Right lobe of liver (tissue), 6 donors: ENCODE results near the gene NR1H4. TPM values are rescaled to one million over a fixed set of nuclear protein-coding genes. Genes with fewer than 3 reads are reported as not detected.

Experiments
- ATAC-seq, 4 donors: fragments of 200-7000 bp; cut with Tn5 transposase; one replicate each; pipeline ENCODE4 v1.9.1; 2020; ENCODE audit warnings: mild to moderate bottlenecking in 4 of 4, moderate library complexity in 4 of 4
- DNase-seq, 3 donors: peaks; one replicate each; pipeline ENCODE4 v3.0.0-alpha.2; 2020
- H3K27ac ChIP-seq, 3 donors: fragments of 200-600 bp; one replicate each; pipeline ENCODE4 v1.8.0; 2022
- H3K27me3 ChIP-seq, 2 donors: fragments of 200-600 bp; one replicate each; pipeline ENCODE4 v1.8.0; 2022
- H3K36me3 ChIP-seq, 4 donors: fragments of 200-600 bp; sonication (generic) in 1 of 4; one replicate each; pipeline versions ENCODE4 v1.5.1 to v1.8.0; 2017 to 2022; ENCODE audit warnings: control low read depth in 1 of 4
- H3K4me1 ChIP-seq, 4 donors: fragments of 200-600 bp; sonication (generic) in 1 of 4; one replicate each; pipeline versions ENCODE4 v1.5.1 to v1.8.0; 2017 to 2022; ENCODE audit warnings: control low read depth in 1 of 4
- H3K4me3 ChIP-seq, 3 donors: fragments of 200-600 bp; one replicate each; pipeline ENCODE4 v1.8.0; 2022
- H3K9me3 ChIP-seq, 4 donors: fragments of 200-600 bp; sonication (generic) in 1 of 4; one replicate each; pipeline versions ENCODE4 v1.5.1 to v1.8.0; 2017 to 2022; ENCODE audit warnings: control low read depth in 1 of 4
- CTCF ChIP-seq, 4 donors: fragments of 200-600 bp in 3 of 4; fragments of 450-650 bp in 1 of 4; IDR thresholded peaks; one replicate each; pipeline versions ENCODE4 v1.5.1 to v1.8.0; 2016 to 2022; ENCODE audit warnings: antibody characterized with exemption in 4 of 4, mild to moderate bottlenecking in 2 of 4
- POLR2A ChIP-seq: fragments of 450-650 bp; IDR thresholded peaks from one replicate; pipeline ENCODE4 v1.6.1; 2017; ENCODE audit warnings: antibody characterized with exemption, mild to moderate bottlenecking
- WGBS: methylation state at CpG from one replicate; pipeline ENCODE4 v1.1.6; 2018; ENCODE audit warnings: low coverage, low lambda C conversion rate; ENCODE audit not compliant: insufficient coverage; ENCODE audit errors: missing lambda C conversion rate; 5-methylcytosine and 5-hydroxymethylcytosine counted together
- intact Hi-C, 2 donors: fragments of 100-400 bp; cut with DNase I; formaldehyde crosslinking; loops; one replicate each; pipeline versions ENCODE4 v1.11.2 to v1.14.1; 2022
- total RNA-seq, 6 experiments: library from RNA; depleted of rRNA in 2 of 6; stranded (reverse); fragments of >200 nt in 2 of 6; fragmentation: NEBNext Ultra II Directional in 3 of 6; extraction: Animal tissue kit (Norgen Biotek cat#: 25700) in 3 of 6; gene quantifications; one replicate each; pipeline versions ENCODE4 v1.1.0 to v1.2.4, GENCODE V29; 2016 to 2023
- donor health status: DM: no; HTN: yes; CAD: no.
- donor health status: DM: no; HTN: no; CAD: no.
- donor health status: DM: no; HTN: no; CAD: no.
- donor health status: DM: no; HTN: yes; CAD: no.
- donor health status: DM: no; HTN: yes; CAD: no.

The NR1H4 gene
- total RNA-seq, 6 experiments from 2014 or later: 52.4 to 81.7 (median 62.6) TPM

GRCh38 chr12:100461330-100461973 is 12.2 kb upstream of the NR1H4 start:
- Histone ChIP-seq H3K27ac (peak overlapping the region in 1 of 3 donors; percentile 5), H3K4me1 (peaks cover 0 to 22% (median 5%) of the 10 kb centered on the region in 4 donors), H3K27me3 (no peaks in the 10 kb centered on the region), H3K9me3 (no peaks in the 10 kb centered on the region), H3K36me3 (no peaks in the 10 kb centered on the region), H3K4me3 (no peak overlapping the region)
- no peak for TF ChIP-seq CTCF (IDR thresholded peaks at IDR 0.05)
- no peak for TF ChIP-seq POLR2A
- ATAC-seq: peak; percentile 63 to 92 (median 78)
- no CpG with 5 or more reads among the region's 1 CpG for WGBS
- no peak for DNase-seq
- intact Hi-C loops: no loop called here

- ATAC-seq (no peak), DNase-seq (no peak)
- 92% methylated on average over 1 of the region's 1 CpG for WGBS
- intact Hi-C loops: no loop called here
- Histone ChIP-seq H3K27me3 (no peaks in the 10 kb centered on the region), H3K9me3 (no peaks in the 10 kb centered on the region), H3K4me1 (peaks cover 0 to 22% (median 5%) of the 10 kb centered on the region in 4 donors), H3K36me3 (no peaks in the 10 kb centered on the region), H3K27ac (peak overlapping the region in 1 of 3 donors; percentile 3), H3K4me3 (no peak overlapping the region)
- TF ChIP-seq CTCF (IDR thresholded peaks at IDR 0.05) (no peak), POLR2A (no peak)
These were observed 10.0 kb upstream of the NR1H4 start for GRCh38 chr12:100463661-100464060.

GRCh38 chr12:100464529-100464928 is 9.1 kb upstream of the NR1H4 start:
- WGBS: 29% methylated on average over 1 of the region's 1 CpG
- TF ChIP-seq CTCF (IDR thresholded peaks at IDR 0.05) (no peak), POLR2A (no peak)
- ATAC-seq (peak in 3 of 4 donors; percentile 47 to 65 (median 61)), DNase-seq (no peak)
- intact Hi-C loops: no loop called here
- no peaks in the 10 kb centered on the region for H3K36me3 ChIP-seq
- H3K27me3 ChIP-seq: no peaks in the 10 kb centered on the region
- no peak overlapping the region for H3K27ac ChIP-seq
- H3K4me1 ChIP-seq: peaks cover 0 to 22% (median 5%) of the 10 kb centered on the region in 4 donors
- H3K9me3 ChIP-seq: no peaks in the 10 kb centered on the region
- no peak overlapping the region for H3K4me3 ChIP-seq

- Histone ChIP-seq H3K27me3 (no peaks in the 10 kb centered on the region), H3K4me3 (no peak overlapping the region), H3K27ac (no peak overlapping the region), H3K4me1 (peaks cover 0 to 22% (median 5%) of the 10 kb centered on the region in 4 donors), H3K36me3 (no peaks in the 10 kb centered on the region), H3K9me3 (no peaks in the 10 kb centered on the region)
- no peak for TF ChIP-seq CTCF (IDR thresholded peaks at IDR 0.05)
- no peak for TF ChIP-seq POLR2A
- intact Hi-C loops: no loop called here
- ATAC-seq (no peak), DNase-seq (no peak)
These were observed 5.5 kb upstream of the NR1H4 start for GRCh38 chr12:100468126-100468525.
